Measurements from ENCODE around the gene NPIPA3.
"Not testable (repeated sequence)": the region's sequence is repeated elsewhere in the genome, so short reads cannot be mapped to it uniquely, and the experiment has no call there.

Gene NPIPA3

DNA sequence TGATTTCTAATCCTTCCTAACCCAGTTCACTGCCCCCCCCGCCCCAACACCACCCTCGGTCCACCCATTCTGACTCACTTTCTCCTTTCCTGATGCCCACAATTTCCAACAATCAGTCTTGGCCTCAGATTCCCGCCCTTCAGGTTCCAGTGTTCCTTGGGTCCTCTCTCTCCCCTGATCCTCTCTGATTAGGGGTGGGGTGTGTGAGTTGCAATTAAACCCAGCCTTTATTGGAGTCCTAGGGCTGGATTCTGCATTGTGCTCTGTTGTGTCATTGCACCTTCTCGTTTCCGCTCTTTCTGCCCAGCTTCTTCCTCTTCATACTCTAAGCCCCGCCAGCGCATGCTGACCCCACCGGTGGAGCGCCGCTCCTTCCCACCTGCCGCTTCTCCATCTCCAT, 38.6 kb downstream of the NPIPA3 start:
- not testable (repeated sequence) for DNase-seq (ENCODE audit: low spot score); FAIRE-seq

- DNase-seq (ENCODE audit: low spot score); FAIRE-seq: not testable (repeated sequence)
These were observed 39.3 kb downstream of the NPIPA3 start, which contains the start of gene NPIPA2 for GRCh38 chr16:14742273-14743128. TSS of gene NPIPA2 (plus strand) at chr16:14742533. CDS start at chr16:14748066, 5,533 bp downstream.

DNA sequence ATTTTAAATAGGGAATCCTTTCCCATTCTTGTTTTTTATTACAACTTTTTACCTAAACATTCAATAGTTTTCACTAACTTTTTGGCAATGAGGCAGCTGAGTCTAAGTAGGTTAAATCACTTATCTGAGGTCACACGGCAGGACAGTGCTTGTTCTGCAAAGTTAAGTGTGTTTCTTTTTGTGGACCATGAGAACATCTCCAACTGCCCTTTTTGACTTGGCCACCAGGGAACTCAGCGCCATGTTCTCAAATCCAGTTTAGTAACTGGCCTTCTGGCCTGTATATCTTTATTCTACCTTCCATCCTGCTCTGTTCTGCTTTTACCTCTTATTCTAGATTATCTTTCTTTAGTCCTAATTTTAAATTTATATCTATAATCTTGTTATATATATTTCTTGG, 70.4 kb downstream of the NPIPA3 start:
- DNase-seq (ENCODE audit: low spot score); FAIRE-seq: not testable (repeated sequence)

DNA sequence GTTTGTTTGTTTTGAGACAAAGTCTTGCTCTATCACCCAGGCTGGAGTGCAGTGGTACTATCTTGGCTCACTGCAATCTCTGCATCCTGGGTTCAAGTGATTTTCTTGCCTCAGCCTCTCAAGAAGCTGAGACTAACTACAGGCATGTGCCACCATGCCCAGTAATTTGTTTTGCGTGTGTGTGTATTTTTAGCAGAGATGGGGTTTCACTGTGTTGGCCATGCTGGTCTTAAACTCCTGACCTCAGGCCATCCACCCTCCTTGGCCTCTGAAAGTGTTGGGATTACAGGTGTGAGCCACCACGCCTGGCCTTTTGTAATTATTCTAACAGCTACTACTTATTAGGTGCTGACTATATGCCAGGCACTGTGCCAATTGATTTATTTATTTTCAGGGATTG, 72.4 kb downstream of the NPIPA3 start:
- DNase-seq (ENCODE audit: low spot score); FAIRE-seq: not testable (repeated sequence)

All from RCC 7860 (cell line).